ENCODE data around the gene ETHE1.

The ETHE1 gene

DNA sequence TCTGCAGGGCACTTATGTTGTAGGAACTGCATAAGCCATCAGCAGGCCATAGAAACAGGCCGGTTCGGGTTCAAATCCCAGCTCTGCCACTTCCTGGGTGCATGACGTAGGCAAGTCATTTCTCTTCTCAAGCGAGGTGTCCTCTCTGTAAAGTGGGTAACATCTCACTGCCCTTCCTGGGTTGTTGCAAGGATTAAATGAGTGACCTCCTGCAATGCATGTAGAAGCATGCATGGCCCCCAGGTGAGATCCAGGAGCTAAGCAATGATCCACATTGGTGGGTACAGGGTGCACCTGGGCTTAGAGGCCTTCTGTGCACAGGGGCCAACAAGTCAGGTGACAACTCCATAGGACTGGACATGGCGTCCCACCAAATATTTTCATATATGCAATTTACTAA is 36.2 kb downstream of the ETHE1 start:
- no peak for DNase-seq (ENCODE audit: low read depth, low spot score)

GRCh38 chr19:43489979-43490599 is 36.9 kb downstream of the ETHE1 start:
- DNase-seq (ENCODE audit: low read depth, low spot score) = no peak

- DNase-seq (ENCODE audit: low read depth, low spot score) = no peak
Measured at GRCh38 chr19:43489310-43489709, 37.7 kb downstream of the ETHE1 start.

DNA sequence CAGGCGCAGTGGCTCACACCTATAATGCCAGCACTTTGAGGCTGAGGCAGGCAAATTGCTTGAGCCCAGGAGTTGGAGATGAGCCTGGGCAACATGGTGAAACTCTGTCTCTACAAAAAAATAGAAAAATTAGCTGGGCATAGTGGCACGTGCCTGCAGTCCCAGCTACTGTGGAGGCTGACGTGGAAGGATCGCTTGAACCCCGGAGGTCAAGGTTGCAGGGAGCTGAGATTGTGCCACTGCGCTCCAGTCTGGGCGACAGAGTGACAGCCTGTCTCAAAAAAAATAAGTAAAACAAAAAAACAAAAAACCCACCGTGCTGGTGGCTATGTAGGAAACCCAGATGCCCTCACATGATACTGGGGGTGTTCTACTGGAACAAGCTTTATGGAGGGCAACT is 38.8 kb downstream of the ETHE1 start:
- no peak for DNase-seq (ENCODE audit: low read depth, low spot score)

GRCh38 chr19:43486412-43486811 is 40.6 kb downstream of the ETHE1 start:
- DNase-seq (ENCODE audit: low read depth, low spot score) = no peak

DNA sequence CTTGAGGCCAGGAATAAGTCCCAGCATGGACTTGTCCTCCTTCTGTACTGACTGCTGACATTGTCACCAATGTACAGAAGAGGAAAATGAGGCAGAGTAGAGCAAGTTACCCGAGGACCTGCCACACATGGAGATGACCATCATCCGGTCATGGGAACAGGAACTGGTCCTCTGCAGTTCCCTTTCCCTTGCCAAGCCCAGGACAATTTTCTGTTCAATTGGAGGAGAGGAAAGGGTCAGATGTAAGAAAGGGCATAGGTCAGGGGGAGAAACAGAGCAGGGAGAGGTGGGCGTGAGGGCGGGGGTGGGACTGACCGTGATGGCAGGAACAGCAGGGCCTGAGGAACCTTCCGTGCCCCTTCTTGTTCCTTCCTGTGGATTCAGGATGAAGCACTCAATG is 41.0 kb downstream of the ETHE1 start:
- no peak for DNase-seq (ENCODE audit: low read depth, low spot score)

- DNase-seq (ENCODE audit: low read depth, low spot score) = no peak
Measured at GRCh38 chr19:43483281-43483680, 43.7 kb downstream of the ETHE1 start.

GRCh38 chr19:43482193-43482592 is 44.8 kb downstream of the ETHE1 start:
- DNase-seq (ENCODE audit: low read depth, low spot score) = no peak

DNA sequence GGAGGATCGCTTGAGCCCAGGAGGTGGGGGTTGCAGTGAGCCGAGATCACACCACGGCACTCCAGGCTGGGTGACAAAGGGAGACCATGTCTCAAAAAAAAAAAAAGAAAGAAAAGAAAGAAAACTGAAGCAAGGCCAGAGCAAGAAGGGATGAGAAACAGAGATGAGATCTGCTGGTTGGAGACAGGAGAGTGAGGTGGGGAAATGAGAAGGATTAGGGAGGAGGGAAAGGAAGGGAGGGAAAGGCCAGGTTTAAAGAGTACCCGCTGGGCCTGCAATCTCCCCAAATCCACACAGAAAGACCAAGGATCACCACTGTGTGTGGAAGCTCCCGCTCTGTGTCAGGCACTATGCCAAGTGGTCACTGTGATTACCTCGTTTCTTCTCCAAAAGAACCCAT is 45.3 kb downstream of the ETHE1 start:
- no peak for DNase-seq (ENCODE audit: low read depth, low spot score)

DNA sequence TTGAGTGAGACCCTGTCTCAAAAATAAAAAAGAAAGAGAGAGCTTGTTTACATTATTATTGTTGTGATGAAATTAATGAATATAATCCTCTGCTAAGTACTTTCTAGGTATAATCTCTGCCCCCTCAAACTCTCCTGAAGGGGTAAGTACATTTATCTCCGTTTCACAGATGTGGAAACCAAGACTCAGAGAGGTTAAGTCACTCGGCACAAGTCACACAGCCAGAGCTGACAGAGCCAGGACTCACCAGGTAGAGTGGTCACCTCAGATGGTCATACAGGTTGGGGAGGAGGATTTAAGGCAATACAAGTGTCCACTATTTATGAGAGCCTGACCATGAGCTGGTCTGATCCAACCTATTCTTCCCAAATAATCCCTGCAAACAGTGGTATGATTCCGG is 46.4 kb downstream of the ETHE1 start:
- no peak for DNase-seq (ENCODE audit: low read depth, low spot score)

DNA sequence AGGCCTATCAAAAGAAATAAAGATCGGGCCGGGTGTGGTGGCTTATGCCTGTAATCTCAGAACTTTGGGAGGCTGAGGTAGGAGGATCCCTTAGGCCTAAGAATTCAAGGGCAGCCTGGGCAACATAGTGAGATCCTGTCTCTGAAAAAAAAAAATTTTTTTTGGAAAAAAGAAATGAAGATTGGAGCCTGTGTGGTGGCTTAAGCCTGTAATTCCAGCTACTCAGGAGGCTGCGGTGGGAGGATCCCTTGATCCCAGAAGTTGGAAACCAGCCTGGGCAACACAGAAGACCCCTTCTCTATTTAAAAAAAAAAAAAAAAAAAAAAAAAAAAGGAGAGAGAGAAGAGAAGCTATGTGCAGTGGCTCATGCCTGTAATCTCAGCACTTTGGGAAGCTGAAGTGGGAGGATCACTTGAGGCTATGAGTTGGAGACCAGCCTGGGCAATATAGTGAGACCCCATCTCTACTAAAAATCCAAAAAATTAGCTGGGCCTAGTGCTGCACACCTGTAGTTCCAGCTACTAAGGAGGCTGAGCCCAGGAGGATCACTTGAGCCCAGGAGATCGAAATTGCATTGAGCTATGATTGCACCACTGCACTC is 46.9 kb downstream of the ETHE1 start:
- DNase-seq (ENCODE audit: low read depth, low spot score) = no peak

- no peak for DNase-seq (ENCODE audit: low read depth, low spot score)
Measured at GRCh38 chr19:43479226-43479625, 47.8 kb downstream of the ETHE1 start.

- DNase-seq (ENCODE audit: low read depth, low spot score) = no peak
Measured at GRCh38 chr19:43478323-43478722, 48.7 kb downstream of the ETHE1 start.

DNA sequence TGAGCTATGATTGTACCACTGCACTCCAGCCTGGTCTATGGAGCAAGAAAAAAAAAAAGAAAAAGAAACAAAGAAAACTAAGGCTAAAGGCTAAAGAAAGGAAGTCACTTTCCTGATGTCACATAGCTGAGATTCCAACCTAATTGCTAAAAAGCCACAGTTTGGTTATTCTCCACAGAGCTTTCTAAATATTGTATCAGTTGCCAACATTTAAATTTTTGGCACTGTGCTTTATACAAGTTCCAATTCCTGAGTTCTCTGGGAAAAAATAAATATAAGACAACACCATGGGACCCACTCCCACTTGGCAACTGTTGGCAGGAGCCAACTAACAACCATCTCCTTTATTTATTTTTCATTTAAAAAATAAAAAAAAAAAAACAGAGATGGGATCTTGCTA is 50.4 kb downstream of the ETHE1 start:
- DNase-seq (ENCODE audit: low read depth, low spot score) = no peak

GRCh38 chr19:43474986-43475705 is 51.9 kb downstream of the ETHE1 start:
- DNase-seq (ENCODE audit: low read depth, low spot score) = peak; percentile 73

DNA sequence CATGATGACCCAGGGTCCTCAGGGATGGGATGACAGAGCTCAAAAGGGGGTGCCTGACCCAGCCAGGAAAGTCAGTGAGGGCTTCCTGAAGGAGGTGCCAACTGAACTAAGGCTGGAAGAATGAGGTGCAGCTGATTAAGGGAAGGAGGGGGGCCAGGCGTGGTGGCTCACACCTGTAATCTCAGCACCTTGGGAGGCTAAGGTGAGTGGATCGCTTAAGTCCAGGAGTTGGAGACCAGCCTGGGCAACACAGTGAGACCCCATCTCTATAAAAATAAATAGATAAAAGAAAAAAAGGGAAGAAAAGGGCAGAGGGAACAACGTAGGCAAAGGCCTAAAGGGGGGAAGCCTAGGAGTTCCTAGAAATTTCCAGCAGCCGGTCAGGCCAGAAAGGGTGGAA is 52.5 kb downstream of the ETHE1 start:
- no peak for DNase-seq (ENCODE audit: low read depth, low spot score)

DNA sequence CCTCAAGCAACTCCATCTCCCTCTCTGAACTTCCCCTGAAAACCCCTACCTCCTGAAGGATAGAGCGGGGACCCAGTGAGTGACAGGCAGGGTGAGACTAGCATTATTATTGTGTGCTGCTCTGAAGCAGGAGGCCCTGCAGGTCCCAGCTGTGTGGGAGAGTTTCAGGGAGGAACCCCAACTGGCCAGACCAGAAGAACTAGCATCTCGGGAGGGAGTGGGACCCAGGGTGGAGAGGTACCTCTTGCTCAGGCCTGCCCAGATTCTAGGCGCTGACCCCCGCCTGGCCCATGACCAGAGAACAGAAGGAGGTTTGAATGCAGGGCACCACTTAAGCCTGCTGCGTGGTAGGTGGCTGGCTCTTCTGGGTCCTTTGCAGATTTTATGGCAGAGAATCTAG is 55.9 kb downstream of the ETHE1 start:
- no peak for DNase-seq (ENCODE audit: low read depth, low spot score)

GRCh38 chr19:43470288-43470687 is 56.7 kb downstream of the ETHE1 start:
- no peak for DNase-seq (ENCODE audit: low read depth, low spot score)

DNA sequence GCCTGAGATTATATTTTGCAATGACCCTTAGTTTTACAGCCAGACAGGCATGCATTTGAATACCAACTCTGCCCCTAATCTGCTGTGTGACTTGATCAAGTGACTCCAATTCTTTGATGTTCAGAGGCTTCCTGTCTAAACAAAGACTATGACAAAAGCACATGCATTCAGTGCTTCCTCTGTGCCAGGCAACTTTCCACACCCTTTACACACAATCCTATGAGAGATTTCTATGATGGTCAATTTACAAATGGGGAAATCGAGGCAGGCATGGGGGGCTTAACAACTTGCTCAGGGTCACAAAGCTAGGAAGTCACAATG is 57.9 kb downstream of the ETHE1 start:
- no peak for DNase-seq (ENCODE audit: low read depth, low spot score)

DNA sequence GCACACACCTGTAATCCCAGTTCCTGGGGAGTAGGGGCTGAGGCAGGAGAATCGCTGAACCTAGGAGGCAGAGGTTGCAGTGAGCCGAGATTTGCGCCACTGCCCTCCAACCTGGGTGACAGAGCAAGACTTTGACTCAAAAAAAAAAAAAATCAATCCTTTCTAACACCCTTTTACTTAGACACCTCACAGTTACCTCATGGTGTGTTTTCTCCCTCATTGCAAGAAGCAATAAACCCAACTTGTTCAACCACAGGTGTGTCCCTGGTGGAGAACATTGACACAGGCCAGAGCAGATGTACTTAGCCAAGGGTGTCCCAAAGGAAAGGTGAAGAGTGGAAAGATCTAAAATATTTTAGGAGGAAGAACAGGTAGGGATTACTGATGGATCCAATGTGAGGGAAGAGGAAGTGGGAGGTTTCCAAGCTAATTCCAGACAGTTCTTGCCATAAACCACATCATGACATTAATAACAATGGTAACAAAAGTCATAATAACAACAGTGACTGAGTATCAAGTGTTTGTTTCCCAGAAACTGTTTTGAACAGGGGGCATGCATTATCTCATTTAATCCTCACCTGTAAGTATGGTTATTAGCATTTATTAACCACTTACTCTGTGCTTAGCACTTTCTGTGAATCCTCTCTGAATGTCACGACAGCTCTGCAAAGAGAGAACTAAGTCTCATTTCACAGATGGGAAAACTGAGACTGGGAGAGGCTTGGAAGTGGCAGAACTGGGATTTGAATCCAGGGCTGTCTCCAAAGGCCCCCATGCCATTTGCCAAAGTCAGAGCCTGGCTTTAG is 58.4 kb downstream of the ETHE1 start:
- DNase-seq (ENCODE audit: low read depth, low spot score) = no peak

- no peak for DNase-seq (ENCODE audit: low read depth, low spot score)
Measured at GRCh38 chr19:43467730-43468129, 59.3 kb downstream of the ETHE1 start.

DNA sequence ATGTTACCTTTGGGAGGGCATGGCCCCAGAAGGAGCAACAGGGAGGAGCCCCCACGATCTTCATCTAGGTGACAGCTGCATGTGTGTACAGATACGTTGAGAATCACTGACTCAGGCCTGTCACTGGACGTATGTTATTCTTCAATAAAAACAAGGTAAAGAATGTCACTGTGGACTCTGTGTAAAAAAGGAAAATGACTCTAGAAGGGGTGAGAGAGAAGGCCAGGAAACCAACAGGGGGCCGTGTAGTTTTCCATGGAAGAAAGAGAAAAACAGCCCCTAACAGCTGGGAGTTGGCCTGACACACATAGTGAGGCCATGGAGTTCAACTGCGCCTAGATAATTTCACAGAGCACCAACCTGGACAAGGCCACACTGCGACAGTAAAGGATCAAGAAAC is 59.7 kb downstream of the ETHE1 start:
- no peak for DNase-seq (ENCODE audit: low read depth, low spot score)

DNA sequence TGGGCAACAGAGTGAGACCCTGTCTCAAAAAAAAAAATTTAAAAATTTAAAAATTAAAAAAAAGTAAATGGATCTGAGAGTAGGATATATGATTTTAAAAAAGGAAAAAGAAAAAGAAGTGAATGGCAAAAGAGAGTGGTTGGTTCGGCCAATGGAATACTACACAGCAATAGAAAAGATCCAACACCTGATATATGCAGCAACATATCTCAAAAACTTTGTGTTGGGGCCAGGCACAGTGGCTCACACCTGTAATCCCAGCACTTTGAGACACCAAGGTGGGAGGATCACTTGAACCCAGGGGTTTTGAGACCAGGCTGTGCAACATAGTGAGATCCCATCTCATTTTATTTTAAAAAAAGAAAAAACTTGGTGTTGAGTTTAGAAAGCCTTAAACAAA is 60.2 kb downstream of the ETHE1 start:
- DNase-seq (ENCODE audit: low read depth, low spot score) = no peak
